ENCODE measurements around the gene OIP5.

DNA sequence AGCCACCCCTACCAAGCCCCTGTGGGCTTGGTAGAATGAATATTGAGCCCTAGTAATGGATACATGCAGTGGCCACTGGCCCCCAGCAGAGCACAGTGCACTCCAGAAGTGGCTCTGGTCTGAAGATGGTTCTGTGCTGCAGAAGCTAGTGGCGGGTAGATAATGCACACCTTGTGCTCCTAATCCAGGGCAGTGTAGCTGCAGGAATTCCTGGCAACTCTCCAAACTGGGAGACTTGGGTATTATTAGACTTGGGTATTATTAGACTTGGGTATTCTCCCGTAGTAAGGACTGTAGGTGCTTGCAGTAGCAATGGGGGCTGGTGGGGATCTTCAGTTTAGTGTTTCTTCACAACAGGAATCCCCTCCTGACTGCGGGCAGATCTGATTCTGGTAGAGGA lies 35.0 kb upstream of the OIP5 start:
- TF ChIP-seq RCOR1 (IDR thresholded peaks at IDR 0.05; ENCODE audit: insufficient replicate concordance, low read length), result no peak
- no peak for TF ChIP-seq POLR2A (IDR thresholded peaks at IDR 0.05; ENCODE audit: low read depth, low read length)
- TF ChIP-seq, protein P1, sequence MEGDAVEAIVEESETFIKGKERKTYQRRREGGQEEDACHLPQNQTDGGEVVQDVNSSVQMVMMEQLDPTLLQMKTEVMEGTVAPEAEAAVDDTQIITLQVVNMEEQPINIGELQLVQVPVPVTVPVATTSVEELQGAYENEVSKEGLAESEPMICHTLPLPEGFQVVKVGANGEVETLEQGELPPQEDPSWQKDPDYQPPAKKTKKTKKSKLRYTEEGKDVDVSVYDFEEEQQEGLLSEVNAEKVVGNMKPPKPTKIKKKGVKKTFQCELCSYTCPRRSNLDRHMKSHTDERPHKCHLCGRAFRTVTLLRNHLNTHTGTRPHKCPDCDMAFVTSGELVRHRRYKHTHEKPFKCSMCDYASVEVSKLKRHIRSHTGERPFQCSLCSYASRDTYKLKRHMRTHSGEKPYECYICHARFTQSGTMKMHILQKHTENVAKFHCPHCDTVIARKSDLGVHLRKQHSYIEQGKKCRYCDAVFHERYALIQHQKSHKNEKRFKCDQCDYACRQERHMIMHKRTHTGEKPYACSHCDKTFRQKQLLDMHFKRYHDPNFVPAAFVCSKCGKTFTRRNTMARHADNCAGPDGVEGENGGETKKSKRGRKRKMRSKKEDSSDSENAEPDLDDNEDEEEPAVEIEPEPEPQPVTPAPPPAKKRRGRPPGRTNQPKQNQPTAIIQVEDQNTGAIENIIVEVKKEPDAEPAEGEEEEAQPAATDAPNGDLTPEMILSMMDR (conservative IDR thresholded peaks at IDR 0.05; ENCODE audit: low read depth, low read length), result no peak
- TF ChIP-seq, protein P2, sequence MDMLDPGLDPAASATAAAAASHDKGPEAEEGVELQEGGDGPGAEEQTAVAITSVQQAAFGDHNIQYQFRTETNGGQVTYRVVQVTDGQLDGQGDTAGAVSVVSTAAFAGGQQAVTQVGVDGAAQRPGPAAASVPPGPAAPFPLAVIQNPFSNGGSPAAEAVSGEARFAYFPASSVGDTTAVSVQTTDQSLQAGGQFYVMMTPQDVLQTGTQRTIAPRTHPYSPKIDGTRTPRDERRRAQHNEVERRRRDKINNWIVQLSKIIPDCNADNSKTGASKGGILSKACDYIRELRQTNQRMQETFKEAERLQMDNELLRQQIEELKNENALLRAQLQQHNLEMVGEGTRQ (IDR thresholded peaks at IDR 0.05; ENCODE audit: low read depth, low read length), result no peak
- TF ChIP-seq MAFK (IDR thresholded peaks at IDR 0.05; ENCODE audit: low read depth, low read length), result no peak
